ENCODE data around the gene KLF6. TPM values are rescaled to one million over a fixed set of nuclear protein-coding genes. Genes with fewer than 3 reads are reported as not detected.
A peak's percentile ranks its signal among the peaks of the same experiment; 100 is the strongest.

Gene KLF6
- total RNA-seq, 6 experiments from 2014 or later, result 25.2 to 86.4 (median 75.2) TPM

GRCh38 chr10:3780771-3781467 lies 4.1 kb downstream of the KLF6 start:
- 46% methylated on average over 15 of the region's 16 CpGs for WGBS (ENCODE audit: insufficient coverage, low coverage, low lambda C conversion rate, missing lambda C conversion rate)
- H3K27ac ChIP-seq, result peak overlapping the region; percentile 100
- H3K27me3 ChIP-seq, result no peaks in the 10 kb centered on the region
- H3K36me3 ChIP-seq, result peaks cover 14 to 65% (median 46%) of the 10 kb centered on the region in 4 donors
- TF ChIP-seq, protein P1, sequence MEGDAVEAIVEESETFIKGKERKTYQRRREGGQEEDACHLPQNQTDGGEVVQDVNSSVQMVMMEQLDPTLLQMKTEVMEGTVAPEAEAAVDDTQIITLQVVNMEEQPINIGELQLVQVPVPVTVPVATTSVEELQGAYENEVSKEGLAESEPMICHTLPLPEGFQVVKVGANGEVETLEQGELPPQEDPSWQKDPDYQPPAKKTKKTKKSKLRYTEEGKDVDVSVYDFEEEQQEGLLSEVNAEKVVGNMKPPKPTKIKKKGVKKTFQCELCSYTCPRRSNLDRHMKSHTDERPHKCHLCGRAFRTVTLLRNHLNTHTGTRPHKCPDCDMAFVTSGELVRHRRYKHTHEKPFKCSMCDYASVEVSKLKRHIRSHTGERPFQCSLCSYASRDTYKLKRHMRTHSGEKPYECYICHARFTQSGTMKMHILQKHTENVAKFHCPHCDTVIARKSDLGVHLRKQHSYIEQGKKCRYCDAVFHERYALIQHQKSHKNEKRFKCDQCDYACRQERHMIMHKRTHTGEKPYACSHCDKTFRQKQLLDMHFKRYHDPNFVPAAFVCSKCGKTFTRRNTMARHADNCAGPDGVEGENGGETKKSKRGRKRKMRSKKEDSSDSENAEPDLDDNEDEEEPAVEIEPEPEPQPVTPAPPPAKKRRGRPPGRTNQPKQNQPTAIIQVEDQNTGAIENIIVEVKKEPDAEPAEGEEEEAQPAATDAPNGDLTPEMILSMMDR (IDR thresholded peaks at IDR 0.05), result no peak
- TF ChIP-seq POLR2A (IDR thresholded peaks at IDR 0.05), result no peak
- DNase-seq, result no peak
- intact Hi-C loops (cut with DNase I), result no loop called here
- peak overlapping the region; percentile 13 to 72 (median 66) for H3K4me3 ChIP-seq
- no peak for ATAC-seq
- H3K4me1 ChIP-seq, result peaks cover 0 to 24% (median 5%) of the 10 kb centered on the region in 4 donors
- H3K9me3 ChIP-seq, result no peaks in the 10 kb centered on the region

DNA sequence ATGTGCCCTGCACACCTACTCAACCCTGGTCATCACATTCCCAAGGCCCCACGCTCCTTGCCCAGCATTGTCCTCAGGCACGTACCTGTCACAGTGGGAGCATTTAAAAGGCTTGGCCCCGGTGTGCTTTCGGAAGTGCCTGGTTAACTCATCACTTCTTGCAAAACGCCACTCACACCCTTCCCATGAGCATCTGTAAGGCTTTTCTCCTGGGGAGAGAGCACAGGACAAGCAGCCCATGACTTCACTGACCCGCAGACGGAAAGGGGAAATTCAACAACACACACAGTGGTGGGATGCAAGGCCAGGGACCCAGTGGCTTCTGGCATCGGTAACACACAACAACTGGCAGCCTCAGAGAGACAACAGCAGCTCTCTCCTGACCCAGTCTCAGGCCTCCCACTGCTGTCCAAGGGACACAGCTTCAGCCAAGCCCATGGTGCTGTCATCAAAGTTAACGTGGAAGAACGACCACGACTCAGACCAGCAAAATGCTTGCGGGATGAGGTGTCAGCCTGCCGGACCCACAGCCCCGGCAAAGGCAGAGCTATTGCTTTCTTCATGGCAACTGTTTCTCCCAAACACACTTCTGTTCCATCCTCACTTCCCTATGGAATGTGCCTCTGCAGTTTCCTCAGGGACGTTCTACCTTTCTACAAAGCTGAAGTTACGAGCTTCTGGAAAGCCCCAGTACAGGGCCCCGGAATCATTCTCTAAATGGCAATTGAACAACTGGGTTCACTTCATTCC lies 4.8 kb downstream of the KLF6 start:
- no peak for DNase-seq
- ATAC-seq, result no peak

DNA sequence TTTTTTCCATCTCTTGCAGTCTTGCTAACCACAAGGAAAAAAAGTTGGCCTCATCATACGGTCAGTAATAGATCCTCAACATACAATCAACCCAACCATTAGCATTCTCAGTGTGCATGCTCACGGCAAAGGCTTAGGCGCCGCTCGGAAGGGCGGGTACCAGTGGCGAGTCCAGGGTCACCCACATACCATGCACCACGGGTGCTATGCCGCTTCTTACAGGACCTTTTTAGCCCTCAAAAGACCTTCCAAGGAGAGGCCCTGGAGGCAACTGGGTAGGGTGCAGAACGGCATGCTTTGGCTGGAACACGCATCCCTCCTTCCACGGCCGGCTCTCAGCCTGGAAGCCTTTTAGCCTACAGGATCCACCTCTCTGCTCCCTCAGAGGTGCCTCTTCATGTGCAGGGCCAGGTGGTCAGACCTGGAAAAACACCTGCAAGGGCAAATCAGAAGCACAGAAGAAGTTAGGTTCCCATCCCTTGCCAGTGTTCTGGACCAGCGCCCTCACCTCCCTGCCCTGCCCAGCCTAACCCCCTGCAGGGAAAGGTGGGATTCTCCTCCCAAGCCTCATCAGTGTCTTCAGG lies 5.8 kb downstream of the KLF6 start:
- Histone ChIP-seq H3K4me1 (peaks cover 0 to 24% (median 5%) of the 10 kb centered on the region in 4 donors), H3K9me3 (no peaks in the 10 kb centered on the region), H3K4me3 (no peak overlapping the region), H3K27ac (peak overlapping the region in 2 of 3 donors; percentile 100), H3K36me3 (peaks cover 14 to 66% (median 46%) of the 10 kb centered on the region in 4 donors), H3K27me3 (no peaks in the 10 kb centered on the region)
- no peak for ATAC-seq
- intact Hi-C loops (cut with DNase I), result no loop called here
- WGBS (ENCODE audit: insufficient coverage, low coverage, low lambda C conversion rate, missing lambda C conversion rate), result 86% methylated on average over 10 of the region's 14 CpGs
- TF ChIP-seq, protein P1 (IDR thresholded peaks at IDR 0.05), result no peak
- no peak for TF ChIP-seq POLR2A (IDR thresholded peaks at IDR 0.05)
- no peak for DNase-seq

More for the DNA sequence above, 4.8 kb downstream of the KLF6 start:
- TF ChIP-seq, protein P1 (IDR thresholded peaks at IDR 0.05), result no peak
- TF ChIP-seq POLR2A (IDR thresholded peaks at IDR 0.05), result no peak
- WGBS (ENCODE audit: insufficient coverage, low coverage, low lambda C conversion rate, missing lambda C conversion rate), result 63% methylated on average over 12 of the region's 17 CpGs
- Histone ChIP-seq H3K4me3 (peak overlapping the region; percentile 13 to 72 (median 66)), H3K4me1 (peaks cover 0 to 24% (median 5%) of the 10 kb centered on the region in 4 donors), H3K36me3 (peaks cover 14 to 66% (median 46%) of the 10 kb centered on the region in 4 donors), H3K27me3 (no peaks in the 10 kb centered on the region), H3K9me3 (no peaks in the 10 kb centered on the region), H3K27ac (peak overlapping the region; percentile 100)
- intact Hi-C loops (cut with DNase I), result no loop called here

- DNase-seq (no peak), ATAC-seq (no peak)
- WGBS (ENCODE audit: insufficient coverage, low coverage, low lambda C conversion rate, missing lambda C conversion rate), result 85% methylated on average over 3 of the region's 3 CpGs
- TF ChIP-seq, protein P1 (IDR thresholded peaks at IDR 0.05), result no peak
- TF ChIP-seq POLR2A (IDR thresholded peaks at IDR 0.05), result no peak
- Histone ChIP-seq H3K4me3 (no peak overlapping the region), H3K27me3 (no peaks in the 10 kb centered on the region), H3K4me1 (peaks cover 0 to 24% (median 5%) of the 10 kb centered on the region in 4 donors), H3K27ac (peak overlapping the region in 2 of 3 donors; percentile 100), H3K36me3 (peaks cover 14 to 66% (median 46%) of the 10 kb centered on the region in 4 donors), H3K9me3 (no peaks in the 10 kb centered on the region)
- intact Hi-C loops (cut with DNase I), result no loop called here
Measured at GRCh38 chr10:3778692-3779157, 6.3 kb downstream of the KLF6 start.

All from right lobe of liver (tissue), 6 donors.